Thoracic aorta (tissue), 2 donors: ENCODE results near the gene ZMIZ1. TPM values are rescaled to one million over a fixed set of nuclear protein-coding genes. Genes with fewer than 3 reads are reported as not detected.
A peak's percentile ranks its signal among the peaks of the same experiment; 100 is the strongest.

Source experiments
- ATAC-seq: fragments of 150-250 bp; one replicate; pipeline ENCODE4 v1.8.0; 2017; ENCODE audit warnings: low read depth; ENCODE audit not compliant: insufficient number of reproducible peaks, low FRiP score
- DNase-seq: peaks from one replicate; pipeline ENCODE4 v3.0.0-alpha.2; 2020; ENCODE audit warnings: low spot score
- H3K27ac ChIP-seq, 2 donors: fragments of 200-600 bp; sonication (generic); 1 replicate in 1 of 2; 2 replicates in 1 of 2; pipeline ENCODE4 v1.5.1; 2016; ENCODE audit warnings: mild to moderate bottlenecking in 2 of 2, moderate library complexity in 2 of 2
- H3K27me3 ChIP-seq: fragments of 200-600 bp; sonication (generic); replicated peaks from 2 replicates; pipeline ENCODE4 v1.6.0; 2016; ENCODE audit warnings: mild to moderate bottlenecking; ENCODE audit not compliant: insufficient read depth
- H3K36me3 ChIP-seq: fragments of 200-600 bp; sonication (generic); one replicate; pipeline ENCODE4 v1.5.1; 2016
- H3K4me1 ChIP-seq, 2 donors: fragments of 200-600 bp; sonication (generic); 1 replicate in 1 of 2; 2 replicates in 1 of 2; pipeline versions ENCODE4 v1.5.1 to v1.6.0; 2016; ENCODE audit warnings: low read depth in 2 of 2, mild to moderate bottlenecking in 1 of 2; ENCODE audit not compliant: control insufficient read depth in 1 of 2
- H3K4me3 ChIP-seq: fragments of 200-600 bp; sonication (generic); 2 replicates; pipeline ENCODE4 v1.5.1; 2016; ENCODE audit warnings: mild to moderate bottlenecking
- H3K9me3 ChIP-seq: fragments of 200-600 bp; sonication (generic); 2 replicates; pipeline ENCODE4 v1.5.1; 2016
- total RNA-seq, 2 donors: library from RNA; depleted of rRNA; stranded (reverse); fragments of >200 nt; gene quantifications; one replicate each; pipeline versions ENCODE4 v1.1.0 to v1.2.3, GENCODE V29; 2016
- TF ChIP-seq, protein P1 (sequence below): fragments of 200-600 bp; sonication (generic); IDR thresholded peaks from one replicate; pipeline ENCODE4 v1.5.1; 2019; ENCODE audit warnings: antibody characterized with exemption

ZMIZ1 gene
- total RNA-seq, 2 donors from 2014 or later: 57.8 to 81.6 TPM

GRCh38 chr10:79148452-79149344 lies 79.9 kb downstream of the ZMIZ1 start:
- Histone ChIP-seq H3K27ac (peak overlapping the region; percentile 61 to 97), H3K4me3 (no peak overlapping the region), H3K36me3 (no peaks in the 10 kb centered on the region), H3K9me3 (no peaks in the 10 kb centered on the region), H3K27me3 (no peaks in the 10 kb centered on the region), H3K4me1 (peaks cover 61 to 88% of the 10 kb centered on the region in 2 donors)
- TF ChIP-seq, protein P1, sequence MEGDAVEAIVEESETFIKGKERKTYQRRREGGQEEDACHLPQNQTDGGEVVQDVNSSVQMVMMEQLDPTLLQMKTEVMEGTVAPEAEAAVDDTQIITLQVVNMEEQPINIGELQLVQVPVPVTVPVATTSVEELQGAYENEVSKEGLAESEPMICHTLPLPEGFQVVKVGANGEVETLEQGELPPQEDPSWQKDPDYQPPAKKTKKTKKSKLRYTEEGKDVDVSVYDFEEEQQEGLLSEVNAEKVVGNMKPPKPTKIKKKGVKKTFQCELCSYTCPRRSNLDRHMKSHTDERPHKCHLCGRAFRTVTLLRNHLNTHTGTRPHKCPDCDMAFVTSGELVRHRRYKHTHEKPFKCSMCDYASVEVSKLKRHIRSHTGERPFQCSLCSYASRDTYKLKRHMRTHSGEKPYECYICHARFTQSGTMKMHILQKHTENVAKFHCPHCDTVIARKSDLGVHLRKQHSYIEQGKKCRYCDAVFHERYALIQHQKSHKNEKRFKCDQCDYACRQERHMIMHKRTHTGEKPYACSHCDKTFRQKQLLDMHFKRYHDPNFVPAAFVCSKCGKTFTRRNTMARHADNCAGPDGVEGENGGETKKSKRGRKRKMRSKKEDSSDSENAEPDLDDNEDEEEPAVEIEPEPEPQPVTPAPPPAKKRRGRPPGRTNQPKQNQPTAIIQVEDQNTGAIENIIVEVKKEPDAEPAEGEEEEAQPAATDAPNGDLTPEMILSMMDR: no peak
- ATAC-seq (no peak), DNase-seq (no peak)

- TF ChIP-seq, protein P1: no peak
- H3K27me3 ChIP-seq: no peaks in the 10 kb centered on the region
- H3K4me3 ChIP-seq: no peak overlapping the region
- H3K9me3 ChIP-seq: no peaks in the 10 kb centered on the region
- DNase-seq: no peak
- peaks cover 67 to 94% of the 10 kb centered on the region in 2 donors for H3K4me1 ChIP-seq
- ATAC-seq: no peak
- H3K36me3 ChIP-seq: no peaks in the 10 kb centered on the region
- H3K27ac ChIP-seq: peak overlapping the region; percentile 61 to 97
Observed at GRCh38 chr10:79149345-79149661, 80.5 kb downstream of the ZMIZ1 start.

DNA sequence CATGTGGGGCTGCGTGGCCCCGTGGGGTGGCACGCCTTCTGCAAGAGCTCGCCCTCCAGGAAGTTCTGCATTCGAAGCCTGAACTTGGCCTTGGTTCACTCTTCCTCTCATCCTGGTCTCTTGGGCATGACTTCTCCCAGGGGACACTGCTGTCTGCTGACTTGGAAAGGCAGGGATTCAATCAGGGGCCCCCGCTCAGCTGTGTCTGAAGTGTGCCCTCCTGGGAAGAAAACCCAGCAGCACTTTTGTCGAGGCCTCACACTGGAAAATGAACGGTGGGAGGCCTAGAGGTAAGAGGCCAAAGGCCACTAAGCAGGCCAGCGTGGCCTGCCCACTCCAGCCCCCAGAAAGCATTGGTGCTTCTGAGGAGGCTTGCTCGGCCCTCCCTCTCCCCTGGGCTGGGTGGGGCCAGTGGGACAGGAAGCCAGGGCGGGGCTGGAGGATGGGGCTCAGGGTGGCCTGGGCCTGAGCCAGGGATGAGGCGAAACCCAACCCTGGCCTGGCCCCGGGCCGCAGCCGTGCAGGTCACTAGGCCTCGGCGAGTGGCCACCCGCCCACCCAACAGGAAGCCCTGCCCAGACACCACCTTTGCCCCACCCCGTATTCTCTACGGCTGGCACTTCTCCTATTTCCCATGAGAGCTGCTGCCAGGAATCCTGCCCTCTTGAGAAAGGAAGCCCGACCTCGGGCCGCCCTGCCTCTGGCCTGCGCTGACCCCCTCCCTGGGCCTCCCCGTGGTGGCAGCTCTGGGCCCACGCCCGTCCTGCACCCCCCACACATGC lies 81.1 kb downstream of the ZMIZ1 start:
- H3K27me3 ChIP-seq: no peaks in the 10 kb centered on the region
- H3K36me3 ChIP-seq: no peaks in the 10 kb centered on the region
- H3K4me3 ChIP-seq: no peak overlapping the region
- TF ChIP-seq, protein P1: no peak
- H3K9me3 ChIP-seq: no peaks in the 10 kb centered on the region
- ATAC-seq (no peak), DNase-seq (no peak)
- peak overlapping the region; percentile 61 to 97 for H3K27ac ChIP-seq
- peaks cover 72 to 99% of the 10 kb centered on the region in 2 donors for H3K4me1 ChIP-seq

- TF ChIP-seq, protein P1: no peak
- Histone ChIP-seq H3K27ac (peak overlapping the region; percentile 61 to 97), H3K4me3 (no peak overlapping the region), H3K27me3 (no peaks in the 10 kb centered on the region), H3K4me1 (peaks cover 78 to 100% of the 10 kb centered on the region in 2 donors), H3K36me3 (no peaks in the 10 kb centered on the region), H3K9me3 (no peaks in the 10 kb centered on the region)
- no peak for ATAC-seq
- no peak for DNase-seq
Observed at GRCh38 chr10:79150444-79150754, 81.6 kb downstream of the ZMIZ1 start.

- no peak for DNase-seq
- no peak overlapping the region for H3K4me3 ChIP-seq
- no peak for ATAC-seq
- no peaks in the 10 kb centered on the region for H3K9me3 ChIP-seq
- no peaks in the 10 kb centered on the region for H3K27me3 ChIP-seq
- TF ChIP-seq, protein P1: no peak
- no peaks in the 10 kb centered on the region for H3K36me3 ChIP-seq
- peaks cover 72 to 100% of the 10 kb centered on the region in 2 donors for H3K4me1 ChIP-seq
- peak overlapping the region; percentile 91 to 97 for H3K27ac ChIP-seq
Observed at GRCh38 chr10:79152423-79152817, 83.7 kb downstream of the ZMIZ1 start.
